Fibroblast of the conjunctiva (primary cell): ENCODE results near the gene MT1A.
"Not testable (repeated sequence)": the region's sequence is repeated elsewhere in the genome, so short reads cannot be mapped to it uniquely, and the experiment has no call there.

ENCODE experiments used
- DNase-seq: peaks from one replicate; pipeline ENCODE4 v3.0.0-alpha.2; 2010; ENCODE audit warnings: low read depth

MT1A gene

DNA sequence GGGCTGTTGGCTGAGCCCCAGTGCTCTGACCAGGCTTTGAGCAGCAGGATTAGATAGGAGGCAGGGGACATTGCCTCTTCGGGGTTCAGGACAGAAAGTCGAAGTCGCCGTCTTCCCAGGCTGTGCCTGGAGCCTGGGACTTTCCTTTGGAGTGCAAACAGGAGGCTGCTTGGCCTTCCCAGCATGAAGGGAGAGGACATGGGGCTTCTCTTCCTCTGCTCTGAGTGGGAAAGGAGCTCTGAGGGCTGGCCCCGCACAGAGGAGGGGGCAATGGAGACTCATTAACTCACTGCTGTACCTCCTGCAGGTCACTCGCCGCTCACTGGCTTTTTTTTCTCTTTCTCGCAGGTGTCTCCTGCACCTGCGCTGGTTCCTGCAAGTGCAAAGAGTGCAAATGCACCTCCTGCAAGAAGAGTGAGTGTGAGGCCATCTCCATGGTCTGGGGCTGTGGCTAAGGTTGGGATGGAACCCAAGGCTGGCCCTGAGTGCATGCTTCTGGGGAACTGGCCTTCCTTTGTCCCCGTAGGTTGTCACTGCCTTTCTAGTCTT is 19.9 kb downstream of the MT1A start:
- DNase-seq = no peak

DNA sequence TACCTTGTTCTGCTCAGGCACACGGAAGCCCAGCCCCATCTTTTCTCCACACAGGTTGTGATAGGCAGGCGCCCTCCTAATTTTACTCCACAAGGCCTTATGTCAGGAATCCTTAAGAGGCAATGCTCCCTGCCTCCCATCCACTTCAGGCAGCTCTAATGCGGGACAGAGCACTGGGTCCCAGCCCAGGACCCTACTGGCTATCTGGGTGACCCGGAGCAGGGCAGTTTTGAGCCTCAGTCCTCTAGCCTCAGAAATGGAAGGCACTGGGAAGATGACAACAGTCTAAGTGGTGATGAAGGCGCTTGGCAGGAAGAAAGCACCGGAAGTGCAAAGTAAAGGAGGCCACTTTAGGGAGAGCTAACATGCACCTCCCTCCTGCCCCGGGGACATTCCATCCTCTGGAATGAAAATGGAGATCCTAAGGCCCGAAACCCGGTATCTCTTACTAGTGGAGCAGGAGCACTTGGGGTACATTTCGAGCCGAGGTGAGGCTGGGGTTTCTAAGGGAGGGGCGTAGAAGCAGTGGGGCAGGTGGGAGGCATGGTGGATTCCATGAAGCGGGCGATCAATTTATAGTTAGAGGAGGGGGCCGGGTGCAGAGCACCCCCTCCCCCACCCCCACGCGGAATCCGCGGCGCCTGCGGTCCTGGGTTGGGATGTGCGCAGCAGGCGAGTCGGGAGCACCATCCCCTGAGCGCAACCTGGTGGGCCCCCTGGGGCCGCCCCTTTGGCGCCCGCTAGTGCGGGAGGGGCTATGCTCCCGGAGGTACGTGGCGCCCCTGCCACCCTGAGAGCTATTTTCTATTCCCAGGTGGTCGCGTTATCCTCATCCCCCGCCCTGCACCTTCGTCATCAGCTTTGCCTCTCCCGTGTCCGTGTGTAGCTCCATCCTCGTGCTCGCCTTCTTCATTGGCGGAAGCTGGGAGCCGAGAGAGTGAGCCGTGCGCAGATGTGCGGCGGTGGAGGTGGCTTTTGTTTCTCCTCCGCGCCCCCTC is 24.2 kb downstream of the MT1A start:
- DNase-seq = no peak

DNA sequence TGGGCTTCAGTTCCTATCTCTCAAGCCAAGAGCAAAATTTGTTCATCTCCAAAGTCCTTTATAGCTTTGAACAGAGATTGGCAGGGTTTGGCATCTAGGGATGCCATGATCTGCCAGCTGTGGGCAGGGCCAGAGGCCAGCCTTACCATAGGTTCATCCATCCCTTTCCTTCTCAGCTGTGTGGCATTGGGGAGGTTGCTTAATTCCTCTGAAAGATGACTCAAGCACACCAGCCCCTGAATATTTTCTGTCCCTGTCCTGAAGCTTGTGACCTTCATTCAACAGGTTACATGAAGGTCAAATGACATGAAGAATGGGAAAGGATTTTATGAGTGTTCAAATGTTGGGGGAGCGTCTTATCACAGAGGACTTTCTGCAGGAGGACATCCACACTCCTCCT is 26.0 kb downstream of the MT1A start:
- no peak for DNase-seq

DNA sequence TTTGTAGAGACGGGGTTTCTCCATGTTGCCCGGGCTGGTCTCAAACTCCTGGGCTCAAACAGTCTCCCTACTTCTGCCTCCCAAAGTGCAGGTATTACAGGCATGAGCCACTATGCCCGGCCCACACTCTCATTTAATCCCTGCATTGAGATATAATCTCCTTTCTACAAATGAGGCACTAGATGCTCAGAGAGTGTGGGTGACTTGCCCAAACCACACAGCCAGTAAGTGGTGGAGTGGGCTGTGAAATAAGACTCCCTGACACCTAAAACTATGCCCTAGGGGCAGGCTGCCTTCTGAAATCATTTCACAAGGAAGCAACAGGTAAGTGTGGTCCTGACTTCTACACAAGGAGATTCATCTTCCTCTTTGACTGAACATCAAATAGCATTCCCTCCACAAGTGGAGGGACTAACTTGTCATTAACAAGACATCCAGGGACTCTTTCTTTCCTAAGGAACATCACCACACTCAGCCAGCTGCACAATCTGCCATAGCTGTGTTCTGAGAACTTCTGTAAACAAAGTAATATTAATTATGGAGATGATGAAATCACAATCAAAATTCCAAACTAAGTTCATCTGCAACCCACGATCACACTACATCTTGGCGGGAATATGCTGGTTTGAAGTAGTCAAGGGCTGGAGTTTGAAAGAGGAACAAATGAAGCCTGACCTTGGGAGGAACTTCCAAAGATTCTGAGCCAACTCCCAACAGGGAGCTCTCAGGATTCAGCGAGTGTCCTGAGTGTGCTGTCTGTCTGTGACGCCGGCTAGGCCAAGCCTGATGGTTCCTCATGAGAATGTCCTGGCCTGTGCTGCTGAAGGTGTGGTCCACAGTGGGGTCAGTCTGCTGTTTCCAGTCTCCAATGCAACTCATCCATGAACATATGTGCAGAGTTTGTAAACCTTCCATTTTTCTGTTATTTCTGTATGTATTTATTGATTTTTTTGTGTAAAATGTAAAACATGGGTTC is 27.1 kb downstream of the MT1A start:
- DNase-seq = not testable (repeated sequence)

DNA sequence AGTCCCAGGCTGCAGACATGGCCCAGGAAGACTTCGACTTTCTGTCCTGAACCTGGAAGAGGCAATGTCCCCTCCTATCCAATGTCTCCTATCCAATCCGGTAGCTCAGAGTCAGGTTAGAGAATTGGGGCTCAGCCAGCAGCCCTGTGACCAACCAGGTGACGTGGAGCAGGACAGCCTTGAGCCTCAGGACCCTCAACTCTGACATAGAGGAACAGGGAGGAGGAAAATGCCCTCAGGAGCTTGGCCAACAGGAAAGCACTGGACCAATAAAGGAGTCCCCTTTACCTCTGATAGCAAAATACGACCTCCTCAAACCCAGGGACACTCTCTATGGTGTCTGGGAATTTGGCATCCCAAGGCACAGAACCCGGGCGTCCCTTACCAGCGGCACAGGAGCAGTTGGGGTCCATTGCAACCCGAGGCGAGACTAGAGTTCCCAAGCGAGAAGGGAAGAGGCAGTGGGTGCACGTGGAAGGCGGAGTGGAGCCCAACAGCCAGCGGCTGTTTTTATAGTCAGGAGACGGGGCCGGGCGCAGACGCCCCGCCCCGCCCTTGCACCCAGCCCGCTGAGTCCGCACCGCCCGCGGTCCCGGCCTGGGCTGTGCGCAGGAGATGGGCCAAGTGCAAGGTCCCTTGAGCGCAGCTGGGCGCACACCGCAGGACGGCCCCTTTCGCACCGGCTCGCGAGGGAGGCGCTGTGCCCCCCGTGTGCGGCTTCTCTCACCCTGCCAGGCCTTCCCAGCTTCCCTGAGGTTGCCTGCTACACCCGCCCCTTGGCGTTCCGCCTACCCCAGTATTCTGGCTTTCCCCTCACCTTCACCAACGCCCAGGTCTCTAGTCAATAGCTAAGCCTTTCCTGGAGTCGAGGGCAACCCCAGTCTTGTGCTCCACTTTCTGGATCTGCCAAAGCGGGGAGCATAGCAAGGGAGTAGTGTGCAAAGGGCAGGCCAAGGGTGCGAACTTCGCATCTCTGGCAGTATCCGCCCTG is 29.4 kb downstream of the MT1A start, which contains the start of gene MT1G:
Gene MT1G, minus strand, starts transcription at position 485 of the 991 bp plus-strand sequence. Its CDS starts 72 bp downstream, at position 413.
- DNase-seq = no peak

DNA sequence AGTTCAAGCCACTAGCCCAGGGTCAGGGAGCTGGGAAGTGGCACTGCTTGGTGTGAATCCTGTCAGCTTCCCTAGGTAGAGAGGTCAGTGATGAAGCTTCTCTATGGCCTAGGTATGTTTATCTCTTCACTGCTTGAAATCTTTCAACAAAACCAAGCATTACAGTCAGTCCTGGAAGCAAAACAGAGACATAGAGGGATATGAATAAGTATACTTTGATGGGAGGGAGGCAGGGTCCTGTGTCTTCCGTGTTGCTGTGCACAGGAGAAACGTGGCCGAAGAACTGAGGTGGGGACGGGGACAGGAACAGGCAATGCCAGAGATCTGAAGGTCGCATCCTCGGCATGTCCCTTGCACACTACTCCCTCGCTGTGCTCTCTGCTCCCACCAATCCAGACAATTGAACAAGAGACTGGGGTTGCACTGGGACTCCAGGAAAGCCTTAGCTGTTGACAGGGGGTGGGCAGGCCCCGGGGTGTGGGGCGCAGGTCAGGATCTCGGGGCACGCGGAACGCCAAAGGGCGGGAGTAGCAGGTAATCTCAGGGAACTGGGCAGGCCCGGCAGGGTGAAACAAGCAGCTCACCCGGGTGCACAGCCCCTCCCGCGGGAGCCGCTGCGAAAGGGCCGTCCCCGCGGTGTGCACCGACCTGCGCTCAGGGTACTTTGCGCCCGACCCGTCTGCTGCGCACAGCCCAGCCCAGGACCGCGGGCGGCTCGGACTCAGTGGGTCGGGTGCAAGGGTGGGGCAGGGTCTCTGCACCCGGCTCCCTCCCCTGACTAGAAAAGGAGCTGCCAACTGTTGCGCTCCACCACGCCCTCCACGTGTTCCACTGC is 30.8 kb downstream of the MT1A start, which contains the start of gene MT1H:
Gene MT1H, plus strand, starts transcription at position 810 of the 835 bp plus-strand sequence. CDS start 71 bp downstream, outside the sequence.
- DNase-seq = no peak

DNA sequence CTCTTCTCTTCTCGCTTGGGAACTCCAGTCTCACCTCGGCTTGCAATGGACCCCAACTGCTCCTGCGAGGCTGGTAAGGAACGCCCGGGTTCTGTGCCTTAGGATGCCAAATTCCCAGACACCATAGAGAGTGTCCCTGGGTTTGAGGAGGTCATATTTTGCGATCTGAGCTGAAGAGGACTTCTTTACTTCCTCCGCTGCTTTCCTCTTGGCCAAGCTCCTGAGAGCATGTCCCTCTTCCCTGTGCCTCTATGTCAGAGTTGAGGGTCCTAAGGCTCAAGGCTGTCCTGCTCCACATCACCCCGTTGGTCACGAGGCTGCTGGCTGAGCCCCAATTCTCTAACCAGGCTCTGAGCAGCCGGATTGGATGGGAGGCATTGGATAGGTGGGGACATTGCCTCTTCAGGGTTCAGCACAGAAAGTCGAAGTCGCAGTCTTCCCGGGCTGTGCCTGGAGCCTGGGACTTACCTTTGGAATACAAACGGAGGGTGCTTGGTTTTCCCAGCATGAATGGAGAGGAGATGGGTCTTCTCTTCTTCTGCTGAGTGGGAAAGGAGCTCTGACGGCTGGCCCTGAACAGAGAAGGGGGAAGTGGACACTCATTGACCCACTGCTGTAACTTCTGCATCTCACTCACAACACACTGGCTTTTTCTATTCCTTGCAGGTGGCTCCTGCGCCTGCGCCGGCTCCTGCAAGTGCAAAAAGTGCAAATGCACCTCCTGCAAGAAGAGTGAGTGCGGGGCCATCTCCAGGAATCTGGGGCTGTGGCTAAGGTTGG is 31.6 kb downstream of the MT1A start:
- DNase-seq = no peak

DNA sequence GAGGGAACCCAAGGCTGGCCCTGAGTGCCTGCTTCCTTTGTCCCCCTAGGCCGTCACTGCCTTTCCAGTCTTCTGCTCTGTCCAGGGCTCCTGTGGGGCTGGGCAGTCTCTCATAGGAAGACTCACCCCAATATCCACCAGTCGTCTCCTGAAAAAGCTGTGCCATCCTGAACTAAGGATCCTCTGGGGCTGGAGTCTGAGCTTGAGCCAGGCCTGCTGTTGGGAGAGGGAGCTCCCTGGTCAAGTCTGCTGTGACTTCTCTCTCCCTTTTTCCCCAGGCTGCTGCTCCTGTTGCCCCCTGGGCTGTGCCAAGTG is 32.1 kb downstream of the MT1A start:
- DNase-seq = no peak

DNA sequence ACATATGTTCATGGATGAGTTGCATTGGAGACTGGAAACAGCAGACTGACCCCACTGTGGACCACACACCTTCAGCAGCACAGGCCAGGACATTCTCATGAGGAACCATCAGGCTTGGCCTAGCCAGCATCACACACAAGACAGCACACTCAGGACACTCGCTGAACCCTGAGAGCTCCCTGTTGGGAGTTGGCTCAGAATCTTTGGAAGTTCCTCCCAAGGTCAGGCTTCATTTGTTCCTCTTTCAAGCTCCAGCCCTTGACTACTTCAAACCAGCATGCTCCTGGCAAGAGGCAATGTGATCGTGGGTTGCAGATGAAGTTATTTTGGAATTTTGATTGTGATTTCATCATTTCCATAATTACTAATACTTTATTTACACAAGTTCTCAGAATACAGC is 33.2 kb downstream of the MT1A start:
- not testable (repeated sequence) for DNase-seq

DNA sequence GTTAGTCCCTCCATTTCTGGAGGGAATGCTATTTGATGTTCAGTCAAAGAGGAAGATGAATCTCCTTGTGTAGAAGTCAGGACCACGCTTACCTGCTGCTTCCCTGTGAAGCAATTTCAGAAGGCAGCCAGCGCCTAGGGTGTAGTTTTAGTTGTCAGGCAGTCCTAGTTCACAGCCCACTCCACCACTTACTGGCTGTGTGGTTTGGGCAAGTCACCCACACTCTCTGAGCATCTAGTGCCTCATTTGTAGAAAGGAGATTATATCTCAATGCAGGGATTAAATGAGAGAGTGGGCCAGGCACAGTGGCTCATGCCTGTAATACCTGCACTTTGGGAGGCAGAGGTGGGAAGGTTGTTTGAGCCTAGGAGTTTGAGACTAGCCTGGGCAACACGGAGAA is 33.7 kb downstream of the MT1A start:
- DNase-seq = not testable (repeated sequence)

DNA sequence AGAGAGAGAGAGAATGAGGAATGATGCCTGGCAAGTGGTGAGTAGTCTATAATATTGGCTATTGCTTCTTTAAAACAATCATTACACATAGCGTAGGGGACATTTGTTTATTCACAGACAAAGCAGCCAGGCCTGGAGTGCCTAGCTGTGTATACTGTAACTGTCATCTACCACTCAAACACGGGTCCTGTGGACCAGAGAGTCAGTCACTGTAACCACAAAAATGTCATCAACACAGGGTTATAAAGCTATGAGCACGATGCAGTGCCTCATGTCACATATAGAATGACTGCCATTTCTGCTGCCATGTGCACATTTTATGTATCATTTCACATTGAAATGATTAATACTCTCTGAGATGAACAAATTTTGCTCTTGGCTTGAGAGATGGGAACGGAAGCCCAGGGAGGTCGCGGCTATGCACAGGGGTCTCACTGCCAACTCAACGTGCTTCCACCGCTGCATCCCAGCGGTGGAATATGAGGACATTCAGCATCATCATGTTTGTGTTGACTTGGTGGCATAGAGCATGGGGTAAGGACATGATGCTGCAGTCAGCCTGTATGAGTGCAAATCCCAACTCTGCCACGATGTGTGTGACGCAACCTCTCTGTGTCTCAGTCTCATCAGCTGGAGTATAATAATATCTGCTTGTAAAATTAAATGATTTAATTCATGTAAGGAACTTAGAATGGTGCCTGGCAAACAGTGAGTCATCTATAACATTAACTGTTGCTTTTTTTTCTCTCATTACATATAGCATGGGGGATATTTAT is 34.5 kb downstream of the MT1A start:
- no peak for DNase-seq

DNA sequence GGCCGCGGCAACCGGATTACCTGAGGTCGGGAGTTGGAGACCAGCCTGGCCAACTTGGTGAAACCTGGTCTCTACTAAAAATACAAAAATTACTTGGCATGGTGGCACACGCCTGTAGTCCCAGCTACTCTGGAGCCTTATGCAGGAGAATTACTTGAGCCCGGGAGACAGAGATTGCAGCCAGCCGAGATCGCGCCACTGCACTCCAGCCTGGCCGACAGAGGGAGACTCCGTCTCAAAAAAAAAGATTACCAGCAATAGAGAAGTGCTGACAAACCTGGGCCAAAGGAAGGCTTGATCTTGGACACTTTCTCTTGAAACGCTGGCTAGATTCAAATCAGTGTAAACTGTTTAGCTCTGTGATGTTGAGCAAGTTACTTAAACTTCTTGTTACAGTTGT is 35.5 kb downstream of the MT1A start:
- no peak for DNase-seq

DNA sequence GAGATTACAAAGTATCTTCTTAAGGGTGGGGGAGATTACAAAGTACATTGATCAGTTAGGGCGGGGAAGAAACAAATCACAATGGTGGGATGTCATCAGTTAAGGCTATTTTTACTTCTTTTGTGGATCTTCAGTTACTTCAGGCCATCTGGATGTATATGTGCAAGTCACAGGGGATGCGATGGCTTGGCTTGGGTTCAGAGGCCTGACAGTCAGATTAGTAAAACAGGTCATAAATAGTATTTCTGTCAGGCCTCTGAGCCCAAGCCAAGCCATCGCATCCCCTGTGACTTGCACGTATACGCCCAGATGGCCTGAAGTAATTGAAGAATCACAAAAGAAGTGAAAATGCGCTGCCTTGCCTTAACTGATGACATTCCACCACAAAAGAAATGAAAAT is 36.1 kb downstream of the MT1A start:
- not testable (repeated sequence) for DNase-seq

DNA sequence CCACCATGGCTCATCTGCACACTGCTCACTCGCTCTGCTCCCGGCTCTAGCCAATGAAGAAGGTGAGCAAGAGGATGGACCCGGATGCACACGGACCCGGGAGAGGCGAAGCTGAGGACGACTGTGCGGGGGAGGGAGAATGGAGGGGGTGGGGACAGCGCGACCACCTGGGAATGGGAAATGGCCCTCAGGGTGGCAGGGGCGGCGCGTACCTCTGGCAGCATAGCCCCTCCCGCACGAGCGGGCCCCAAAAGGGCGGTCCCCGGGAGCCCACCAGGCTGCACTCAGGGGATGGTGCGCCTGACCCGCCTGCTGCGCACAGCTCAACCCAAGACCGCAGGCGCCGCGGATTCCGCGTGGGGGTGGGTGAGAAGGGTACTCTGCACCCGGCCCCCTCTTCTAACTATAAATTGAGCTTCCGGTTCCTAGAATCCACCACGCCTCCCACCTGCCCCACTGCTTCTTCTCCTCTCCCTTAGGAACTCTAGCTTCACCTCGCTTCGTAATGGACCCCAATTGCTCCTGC is 37.3 kb downstream of the MT1A start:
- no peak for DNase-seq

DNA sequence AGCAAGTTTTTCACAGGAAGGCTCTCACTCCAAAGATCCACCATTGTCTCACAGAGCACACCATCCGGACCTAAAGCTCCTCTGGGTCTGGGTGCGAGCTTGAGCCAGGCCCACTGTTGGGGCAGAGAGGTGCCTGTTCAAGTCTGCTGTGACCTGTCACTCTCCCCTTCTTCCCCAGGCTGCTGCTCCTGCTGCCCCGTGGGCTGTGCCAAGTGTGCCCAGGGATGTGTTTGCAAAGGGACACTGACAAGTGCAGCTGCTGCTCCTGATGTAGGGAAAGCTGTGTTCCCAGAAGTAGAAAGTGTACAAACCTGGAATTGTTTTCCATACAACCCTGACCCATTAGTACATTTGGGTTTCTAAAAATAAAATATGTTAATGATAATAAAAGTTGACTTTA is 39.0 kb downstream of the MT1A start:
- DNase-seq = no peak

DNA sequence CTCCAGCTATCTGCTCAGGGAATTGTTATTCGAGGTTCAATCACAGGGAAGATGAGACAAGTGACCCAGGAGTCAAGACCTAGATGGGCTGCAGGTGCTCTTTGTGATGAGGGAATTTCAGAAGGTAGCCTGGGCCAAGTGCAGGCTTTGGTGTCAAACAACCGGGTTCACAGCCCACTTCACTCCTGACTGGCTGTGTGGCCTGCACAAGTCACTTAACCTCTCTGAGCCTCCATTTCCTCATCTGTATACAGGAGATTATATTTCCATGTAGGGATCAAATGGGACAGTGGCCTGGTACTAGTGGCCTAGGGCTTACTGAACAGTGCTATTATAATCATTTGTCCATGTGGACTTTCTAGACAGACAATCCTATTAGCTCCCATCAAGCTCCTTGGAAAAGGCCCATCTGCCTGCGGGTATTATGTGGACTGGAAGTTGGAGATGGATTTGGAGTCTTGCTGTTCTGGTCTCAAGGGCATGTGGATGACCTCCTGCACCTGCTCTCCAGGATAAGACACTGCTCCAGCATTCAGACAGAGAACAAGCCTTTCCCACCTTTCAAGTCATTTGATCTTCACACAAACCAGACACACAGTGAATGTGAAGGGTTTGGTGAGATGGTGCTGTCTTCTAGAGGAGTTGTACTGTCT is 40.7 kb downstream of the MT1A start:
- no peak for DNase-seq

DNA sequence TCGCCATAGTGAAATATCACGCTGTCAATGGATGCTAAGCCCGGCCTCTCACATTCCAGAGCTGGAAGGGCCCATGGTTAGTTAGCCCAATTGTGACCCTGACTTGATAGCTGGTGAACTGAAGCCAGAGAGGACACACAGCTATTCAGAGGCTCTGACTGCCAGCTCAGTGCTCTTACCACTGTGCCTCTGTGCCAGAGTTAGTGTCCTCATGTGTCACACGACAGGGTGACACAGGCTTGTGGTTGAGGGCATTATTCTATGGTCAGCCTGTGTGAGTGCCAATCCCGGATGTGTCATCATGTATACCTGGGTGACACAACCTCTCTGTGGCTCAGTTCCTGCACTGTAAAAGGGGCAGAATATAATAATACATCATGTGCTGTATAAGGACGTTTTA is 41.4 kb downstream of the MT1A start:
- no peak for DNase-seq
